SK-N-MC (cell line): Measurements from ENCODE around the gene CSNK1D.

Experiments used
- EZH2 ChIP-seq: fragments of 200-600 bp; sonication (generic); IDR thresholded peaks from one replicate; pipeline ENCODE4 v1.6.1; 2017; ENCODE audit warnings: antibody characterized with exemption
- POLR2AphosphoS5 ChIP-seq: IDR thresholded peaks from 2 replicates; pipeline ENCODE4 v1.6.1; 2012; ENCODE audit warnings: mild to moderate bottlenecking, low read depth, low read length, borderline replicate concordance

- TF ChIP-seq EZH2: no peak
- TF ChIP-seq POLR2AphosphoS5: no peak
Measured at GRCh38 chr17:82301300-82301915, 27.9 kb upstream of the CSNK1D start.
